Transverse colon (tissue), 4 donors: ENCODE results near the gene REEP6.

ENCODE experiments used
- EP300 ChIP-seq: sonication (generic); formaldehyde crosslinking; IDR thresholded peaks from one replicate; pipeline ENCODE4 v1.6.1; 2017; ENCODE audit warnings: antibody characterized with exemption, low read depth
- POLR2A ChIP-seq: fragments of 450-650 bp; IDR thresholded peaks from one replicate; pipeline ENCODE4 v1.6.1; 2016; ENCODE audit warnings: antibody characterized with exemption, mild to moderate bottlenecking, moderate library complexity
- POLR2AphosphoS5 ChIP-seq, 3 donors: sonication (generic); formaldehyde crosslinking; IDR thresholded peaks; one replicate each; pipeline ENCODE4 v1.6.1; 2016; ENCODE audit warnings: antibody characterized with exemption in 3 of 3
- TF ChIP-seq, protein P1 (sequence below), 5 experiments: fragments of 200-600 bp in 3 of 5; fragments of 450-650 bp in 2 of 5; sonication (generic) in 3 of 5; IDR thresholded peaks; 1 replicate in 2 of 5; 2 replicates in 3 of 5; pipeline ENCODE4 v1.5.1; 2016 to 2017; ENCODE audit warnings: antibody characterized with exemption in 5 of 5, inconsistent platforms in 3 of 5, mild to moderate bottlenecking in 2 of 5, moderate library complexity in 1 of 5

DNA sequence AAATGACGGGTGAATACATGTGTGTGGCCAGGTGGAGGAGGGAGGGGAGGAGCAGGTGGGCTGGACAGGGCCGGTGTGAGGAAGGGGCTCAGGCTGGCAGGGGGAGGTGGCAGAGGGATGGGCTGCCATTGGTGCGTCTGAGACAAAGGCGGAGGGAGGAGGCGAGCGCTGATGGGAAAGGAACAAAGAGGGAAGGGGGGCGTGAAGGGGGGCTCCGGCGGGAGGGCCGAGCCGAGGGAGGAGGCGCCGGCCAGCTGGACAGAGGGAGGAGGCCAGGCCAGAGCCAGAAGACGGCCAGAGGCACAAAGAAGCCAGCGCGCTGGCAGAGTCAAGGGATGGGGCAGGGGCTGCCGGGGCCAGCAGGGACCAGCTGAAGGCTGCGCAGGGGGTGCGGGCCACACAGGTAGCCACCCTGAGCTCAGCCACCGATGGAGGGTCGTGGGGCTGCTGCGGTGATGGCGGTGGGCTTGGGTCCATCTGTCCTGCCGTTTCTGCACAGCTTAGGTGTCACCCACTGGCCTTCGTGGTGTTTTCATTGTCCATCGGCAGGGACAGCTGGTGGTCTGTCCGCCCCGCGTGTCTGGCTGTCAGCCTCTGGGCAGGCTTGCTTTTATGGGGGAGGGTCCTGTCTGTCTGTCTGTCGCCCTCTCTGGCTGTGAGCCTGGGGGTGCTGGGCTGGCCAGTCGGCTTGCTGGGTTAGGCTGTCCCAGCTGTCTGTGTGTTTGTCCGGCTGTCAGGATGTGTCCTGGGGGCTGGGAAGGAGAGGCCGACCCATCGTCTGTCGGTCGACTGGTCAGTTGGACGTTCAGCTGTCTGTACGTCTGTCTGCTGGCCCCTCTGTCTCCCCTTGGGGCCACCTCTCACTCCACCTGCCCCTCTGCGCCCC lies 38.8 kb upstream of the REEP6 start:
- TF ChIP-seq, protein P1, sequence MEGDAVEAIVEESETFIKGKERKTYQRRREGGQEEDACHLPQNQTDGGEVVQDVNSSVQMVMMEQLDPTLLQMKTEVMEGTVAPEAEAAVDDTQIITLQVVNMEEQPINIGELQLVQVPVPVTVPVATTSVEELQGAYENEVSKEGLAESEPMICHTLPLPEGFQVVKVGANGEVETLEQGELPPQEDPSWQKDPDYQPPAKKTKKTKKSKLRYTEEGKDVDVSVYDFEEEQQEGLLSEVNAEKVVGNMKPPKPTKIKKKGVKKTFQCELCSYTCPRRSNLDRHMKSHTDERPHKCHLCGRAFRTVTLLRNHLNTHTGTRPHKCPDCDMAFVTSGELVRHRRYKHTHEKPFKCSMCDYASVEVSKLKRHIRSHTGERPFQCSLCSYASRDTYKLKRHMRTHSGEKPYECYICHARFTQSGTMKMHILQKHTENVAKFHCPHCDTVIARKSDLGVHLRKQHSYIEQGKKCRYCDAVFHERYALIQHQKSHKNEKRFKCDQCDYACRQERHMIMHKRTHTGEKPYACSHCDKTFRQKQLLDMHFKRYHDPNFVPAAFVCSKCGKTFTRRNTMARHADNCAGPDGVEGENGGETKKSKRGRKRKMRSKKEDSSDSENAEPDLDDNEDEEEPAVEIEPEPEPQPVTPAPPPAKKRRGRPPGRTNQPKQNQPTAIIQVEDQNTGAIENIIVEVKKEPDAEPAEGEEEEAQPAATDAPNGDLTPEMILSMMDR (IDR thresholded peaks at IDR 0.05), result no peak
- TF ChIP-seq POLR2A (no peak), POLR2AphosphoS5 (IDR thresholded peaks at IDR 0.05) (no peak), EP300 (no peak)
